HCT116 (cell line): ENCODE results near the gene CHN1. TPM values are rescaled to one million over a fixed set of nuclear protein-coding genes. Genes with fewer than 3 reads are reported as not detected.

ENCODE experiments used
- ATAC-seq: fragments of 200-7000 bp; cut with Tn5 transposase; 2 replicates; pipeline ENCODE4 v1.9.1; 2020; ENCODE audit warnings: mild to moderate bottlenecking, moderate library complexity
- BruUV-seq: library from RNA; stranded (reverse); fragments of 400-500 nt; replicated peaks from 2 replicates; lab custom pipeline; 2021; lab: Mats Ljungman, UMichigan
- CTCF ChIA-PET: fragments of 300-600 bp; sonication (Branson Sonifier 250); formaldehyde crosslinking; loops from one replicate; lab custom pipeline; 2021; ENCODE audit warnings: antibody characterized with exemption; lab: Charles Lee
- POLR2A ChIA-PET: fragments of 300-600, 350-600 bp; sonication (Branson Sonifier 250); formaldehyde crosslinking; loops from one replicate; lab custom pipeline; 2021; ENCODE audit warnings: antibody characterized with exemption; lab: Charles Lee
- RAD21 ChIA-PET, 2 experiments: fragments of 300-600 bp; sonication (Branson Sonifier 250); formaldehyde crosslinking; loops; one replicate each; lab custom pipeline; 2023; ENCODE audit warnings: low total read pairs in 2 of 2; ENCODE audit not compliant: uncharacterized antibody in 2 of 2, unreplicated experiment in 2 of 2, low non-redundant PET in 1 of 2; lab: Charles Lee
- DNase-seq: peaks from one replicate; pipeline ENCODE4 v3.0.0-alpha.2; 2010; ENCODE audit warnings: low read depth, low spot score
- H2AFZ ChIP-seq: fragments of 200-600 bp; shearing (Covaris generic), sonication (generic); 2 replicates; pipeline ENCODE4 v1.6.1; 2017; ENCODE audit warnings: low read depth, mixed run types, mixed read lengths, antibody characterized with exemption, low read length; ENCODE audit not compliant: poor library complexity, severe bottlenecking
- H3K27ac ChIP-seq: 2 replicates; pipeline ENCODE4 v1.5.1; 2012; ENCODE audit warnings: low read depth, low read length
- H3K27me3 ChIP-seq: fragments of 200-600 bp; sonication (generic); 2 replicates; pipeline ENCODE4 v1.6.1; 2016; ENCODE audit warnings: mixed run types, low read length, mixed read lengths; ENCODE audit not compliant: insufficient read depth
- H3K36me3 ChIP-seq, 2 experiments: fragments of 200-500 bp in 1 of 2; fragments of 200-600 bp in 1 of 2; sonication (Bioruptor generic) in 1 of 2; sonication (generic) in 1 of 2; 2 replicates each; pipeline versions ENCODE4 v1.5.1 to v1.6.1; 2014 to 2016; ENCODE audit warnings: low read length in 2 of 2, inconsistent platforms in 1 of 2, mixed read lengths in 1 of 2, mixed run types in 1 of 2; ENCODE audit not compliant: insufficient read depth in 2 of 2, control insufficient read depth in 1 of 2
- H3K4me1 ChIP-seq, 2 experiments: fragments of 200-600 bp in 1 of 2; sonication (generic) in 1 of 2; 2 replicates each; pipeline versions ENCODE4 v1.5.1 to v1.6.1; 2012 to 2017; ENCODE audit warnings: low read length in 2 of 2, inconsistent platforms in 1 of 2, mild to moderate bottlenecking in 1 of 2, mixed read lengths in 1 of 2, mixed run types in 1 of 2, moderate library complexity in 1 of 2; ENCODE audit not compliant: insufficient read depth in 2 of 2, control insufficient read depth in 1 of 2
- H3K4me2 ChIP-seq: fragments of 200-600 bp; sonication (generic); 2 replicates; pipeline ENCODE4 v1.6.1; 2017; ENCODE audit warnings: mixed run types, low read length, mixed read lengths
- H3K4me3 ChIP-seq, 2 experiments: fragments of 200-600 bp in 1 of 2; sonication (generic) in 1 of 2; replicated peaks in 1 of 2; 2 replicates each; pipeline ENCODE4 v1.5.1; 2011 to 2016; ENCODE audit warnings: low read length in 2 of 2, control low read depth in 1 of 2, low read depth in 1 of 2, mild to moderate bottlenecking in 1 of 2, mixed read lengths in 1 of 2, mixed run types in 1 of 2
- H3K79me2 ChIP-seq: fragments of 200-600 bp; sonication (generic); 2 replicates; pipeline ENCODE4 v1.6.1; 2017; ENCODE audit warnings: mild to moderate bottlenecking, mixed run types, low read length, moderate library complexity, mixed read lengths; ENCODE audit not compliant: insufficient read depth
- H3K9ac ChIP-seq: fragments of 200-600 bp; sonication (generic); 2 replicates; pipeline ENCODE4 v1.6.1; 2016; ENCODE audit warnings: low read length, mixed read lengths
- H3K9me2 ChIP-seq: fragments of 200-600 bp; sonication (generic), shearing (Covaris generic); 2 replicates; pipeline ENCODE4 v1.6.1; 2017; ENCODE audit warnings: mixed run types, mild to moderate bottlenecking, moderate library complexity; ENCODE audit not compliant: insufficient read depth
- H3K9me3 ChIP-seq, 2 experiments: fragments of 200-500 bp in 1 of 2; fragments of 200-600 bp in 1 of 2; sonication (Bioruptor generic) in 1 of 2; sonication (generic) in 1 of 2; 2 replicates each; pipeline ENCODE4 v1.6.1; 2014 to 2017; ENCODE audit warnings: low read length in 2 of 2, mixed read lengths in 2 of 2, inconsistent platforms in 1 of 2, low read depth in 1 of 2, mild to moderate bottlenecking in 1 of 2, mixed run types in 1 of 2, moderate library complexity in 1 of 2; ENCODE audit not compliant: control insufficient read depth in 1 of 2, insufficient read depth in 1 of 2
- H4K20me1 ChIP-seq: fragments of 200-600 bp; sonication (generic), shearing (Covaris generic); 2 replicates; pipeline ENCODE4 v1.6.1; 2017; ENCODE audit warnings: mixed run types, mild to moderate bottlenecking, moderate library complexity; ENCODE audit not compliant: insufficient read depth
- EZH2phosphoT487 ChIP-seq: fragments of 200-600 bp; IDR thresholded peaks from 2 replicates; pipeline ENCODE4 v1.6.1; 2018; ENCODE audit warnings: antibody characterized with exemption, borderline replicate concordance
- SRF ChIP-seq: IDR thresholded peaks from 2 replicates; pipeline ENCODE4 v1.6.1; 2012; ENCODE audit warnings: low read depth
- ZFX ChIP-seq: fragments of 450-650 bp; IDR thresholded peaks from 2 replicates; pipeline ENCODE4 v1.6.1; 2017
- intact Hi-C: fragments of 100-400 bp; cut with micrococcal nuclease; formaldehyde crosslinking; loops from 2 replicates; pipeline ENCODE4 v1.10.0; 2022
- total RNA-seq: library from RNA; stranded (reverse); gene quantifications from one replicate; pipeline ENCODE4 v1.2.1, GENCODE V29; 2021; ENCODE audit not compliant: unreplicated experiment
- TF ChIP-seq, protein P1 (sequence below): IDR thresholded peaks from 2 replicates; pipeline ENCODE4 v1.6.1; 2011; ENCODE audit warnings: mild to moderate bottlenecking, low read length, moderate library complexity; ENCODE audit not compliant: insufficient replicate concordance; ENCODE audit errors: extremely low read depth
- TF ChIP-seq, protein P2 (sequence below): IDR thresholded peaks from 2 replicates; pipeline ENCODE4 v1.6.1; 2012
- TF ChIP-seq, protein P3 (sequence below): IDR thresholded peaks from 2 replicates; pipeline ENCODE4 v1.6.1; 2012; ENCODE audit warnings: low read depth

CHN1 gene
- total RNA-seq, 1 experiment from 2014 or later = 3.6 TPM

DNA sequence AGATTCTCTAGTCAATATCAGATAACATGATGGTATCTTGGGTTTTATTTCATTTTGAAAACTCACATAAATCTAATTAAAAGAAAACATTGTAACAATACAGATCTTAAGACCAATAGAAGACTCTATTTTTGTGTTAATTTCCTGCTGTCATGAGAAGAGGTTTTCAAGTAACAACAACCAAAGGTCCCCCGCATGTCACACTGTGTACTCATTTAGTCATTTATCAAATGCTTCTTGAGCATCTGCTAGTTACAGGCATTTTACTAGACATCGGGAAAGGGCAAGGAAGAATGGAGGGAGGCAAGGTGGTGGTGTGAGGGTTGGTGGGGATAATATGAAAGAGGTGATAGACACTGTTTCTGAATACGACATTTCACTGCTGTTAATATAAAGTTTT is 163.2 kb downstream of the CHN1 start:
- Histone ChIP-seq H3K4me2 (no peak overlapping the region), H3K9me3 (no peaks in the 10 kb centered on the region), H3K9me2 (no peaks in the 10 kb centered on the region), H3K27ac (no peak overlapping the region), H3K4me1 (no peaks in the 10 kb centered on the region), H3K27me3 (no peaks in the 10 kb centered on the region), H3K36me3 (no peaks in the 10 kb centered on the region), H2AFZ (no peak overlapping the region), H3K79me2 (no peaks in the 10 kb centered on the region), H3K4me3 (no peak overlapping the region), H3K9ac (no peak overlapping the region), H4K20me1 (no peaks in the 10 kb centered on the region)
- intact Hi-C loops = no loop called here
- no TSS peak for BruUV-seq
- CTCF ChIA-PET = no interaction called here
- POLR2A ChIA-PET = no interaction called here
- RAD21 ChIA-PET = no interaction called here
- ATAC-seq (no peak), DNase-seq (no peak)
- TF ChIP-seq EZH2phosphoT487 (no peak), ZFX (no peak), SRF (no peak)
- TF ChIP-seq, protein P1, sequence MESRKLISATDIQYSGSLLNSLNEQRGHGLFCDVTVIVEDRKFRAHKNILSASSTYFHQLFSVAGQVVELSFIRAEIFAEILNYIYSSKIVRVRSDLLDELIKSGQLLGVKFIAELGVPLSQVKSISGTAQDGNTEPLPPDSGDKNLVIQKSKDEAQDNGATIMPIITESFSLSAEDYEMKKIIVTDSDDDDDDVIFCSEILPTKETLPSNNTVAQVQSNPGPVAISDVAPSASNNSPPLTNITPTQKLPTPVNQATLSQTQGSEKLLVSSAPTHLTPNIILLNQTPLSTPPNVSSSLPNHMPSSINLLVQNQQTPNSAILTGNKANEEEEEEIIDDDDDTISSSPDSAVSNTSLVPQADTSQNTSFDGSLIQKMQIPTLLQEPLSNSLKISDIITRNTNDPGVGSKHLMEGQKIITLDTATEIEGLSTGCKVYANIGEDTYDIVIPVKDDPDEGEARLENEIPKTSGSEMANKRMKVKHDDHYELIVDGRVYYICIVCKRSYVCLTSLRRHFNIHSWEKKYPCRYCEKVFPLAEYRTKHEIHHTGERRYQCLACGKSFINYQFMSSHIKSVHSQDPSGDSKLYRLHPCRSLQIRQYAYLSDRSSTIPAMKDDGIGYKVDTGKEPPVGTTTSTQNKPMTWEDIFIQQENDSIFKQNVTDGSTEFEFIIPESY = no peak
- TF ChIP-seq, protein P2, sequence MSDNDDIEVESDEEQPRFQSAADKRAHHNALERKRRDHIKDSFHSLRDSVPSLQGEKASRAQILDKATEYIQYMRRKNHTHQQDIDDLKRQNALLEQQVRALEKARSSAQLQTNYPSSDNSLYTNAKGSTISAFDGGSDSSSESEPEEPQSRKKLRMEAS = no peak
- TF ChIP-seq, protein P3, sequence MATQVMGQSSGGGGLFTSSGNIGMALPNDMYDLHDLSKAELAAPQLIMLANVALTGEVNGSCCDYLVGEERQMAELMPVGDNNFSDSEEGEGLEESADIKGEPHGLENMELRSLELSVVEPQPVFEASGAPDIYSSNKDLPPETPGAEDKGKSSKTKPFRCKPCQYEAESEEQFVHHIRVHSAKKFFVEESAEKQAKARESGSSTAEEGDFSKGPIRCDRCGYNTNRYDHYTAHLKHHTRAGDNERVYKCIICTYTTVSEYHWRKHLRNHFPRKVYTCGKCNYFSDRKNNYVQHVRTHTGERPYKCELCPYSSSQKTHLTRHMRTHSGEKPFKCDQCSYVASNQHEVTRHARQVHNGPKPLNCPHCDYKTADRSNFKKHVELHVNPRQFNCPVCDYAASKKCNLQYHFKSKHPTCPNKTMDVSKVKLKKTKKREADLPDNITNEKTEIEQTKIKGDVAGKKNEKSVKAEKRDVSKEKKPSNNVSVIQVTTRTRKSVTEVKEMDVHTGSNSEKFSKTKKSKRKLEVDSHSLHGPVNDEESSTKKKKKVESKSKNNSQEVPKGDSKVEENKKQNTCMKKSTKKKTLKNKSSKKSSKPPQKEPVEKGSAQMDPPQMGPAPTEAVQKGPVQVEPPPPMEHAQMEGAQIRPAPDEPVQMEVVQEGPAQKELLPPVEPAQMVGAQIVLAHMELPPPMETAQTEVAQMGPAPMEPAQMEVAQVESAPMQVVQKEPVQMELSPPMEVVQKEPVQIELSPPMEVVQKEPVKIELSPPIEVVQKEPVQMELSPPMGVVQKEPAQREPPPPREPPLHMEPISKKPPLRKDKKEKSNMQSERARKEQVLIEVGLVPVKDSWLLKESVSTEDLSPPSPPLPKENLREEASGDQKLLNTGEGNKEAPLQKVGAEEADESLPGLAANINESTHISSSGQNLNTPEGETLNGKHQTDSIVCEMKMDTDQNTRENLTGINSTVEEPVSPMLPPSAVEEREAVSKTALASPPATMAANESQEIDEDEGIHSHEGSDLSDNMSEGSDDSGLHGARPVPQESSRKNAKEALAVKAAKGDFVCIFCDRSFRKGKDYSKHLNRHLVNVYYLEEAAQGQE = no peak
